ENCODE data around the gene CFAP53. TPM values are rescaled to one million over a fixed set of nuclear protein-coding genes. Genes with fewer than 3 reads are reported as not detected.

Gene CFAP53
- total and polyA plus RNA-seq, 2 of the 13 experiments (the other 11 are each of a cell fraction or from before 2014, with no cell fraction given), result 0.05 to 0.07 TPM

GRCh38 chr18:50281295-50281971 lies 15.1 kb upstream of the CFAP53 start, which contains the start of gene MBD1 (continued):
- peak; percentile 71; the same call in 1 of the 2 replicates for TF ChIP-seq RXRA (CRISPR knock-in tag; IDR thresholded peaks at IDR 0.05)
- no peak for TF ChIP-seq ZNF274 (CRISPR knock-in tag; IDR thresholded peaks at IDR 0.05)
- no peak for TF ChIP-seq ZBTB34 (CRISPR knock-in tag; IDR thresholded peaks at IDR 0.05)
- TF ChIP-seq RFX1 (IDR thresholded peaks at IDR 0.05), result no peak
- peak; percentile 44; the same call in 1 of the 2 replicates for TF ChIP-seq NCOA2 (CRISPR knock-in tag; IDR thresholded peaks at IDR 0.05)
- no peak for TF ChIP-seq ZNF558 (CRISPR knock-in tag; IDR thresholded peaks at IDR 0.05; ENCODE audit: borderline replicate concordance)
- TF ChIP-seq FOXA1 (IDR thresholded peaks at IDR 0.05), result no peak
- TF ChIP-seq FOXA1 (CRISPR knock-in tag; IDR thresholded peaks at IDR 0.05), result 0 out of 2 replicates have a peak, but pooled peaks have one; percentile 20
- TF ChIP-seq SCMH1 (CRISPR knock-in tag; IDR thresholded peaks at IDR 0.05; ENCODE audit: borderline replicate concordance), result no peak
- no peak for TF ChIP-seq ZNF563 (CRISPR knock-in tag; IDR thresholded peaks at IDR 0.05)
- 0 out of 2 replicates have a peak, but pooled peaks have one; percentile 14 for TF ChIP-seq ZNF513 (CRISPR knock-in tag; conservative IDR thresholded peaks at IDR 0.05)
- TF ChIP-seq MNT (IDR thresholded peaks at IDR 0.05), result peak; percentile 49
- TF ChIP-seq NR2F6 (IDR thresholded peaks at IDR 0.05), result no peak
- TF ChIP-seq NR2F6 (CRISPR knock-in tag; IDR thresholded peaks at IDR 0.05), result peak; percentile 12
- TF ChIP-seq MEIS2 (CRISPR knock-in tag; IDR thresholded peaks at IDR 0.05), result peak; percentile 79; the same call in 1 of the 2 replicates
- no peak for TF ChIP-seq ZNF484 (CRISPR knock-in tag; IDR thresholded peaks at IDR 0.05; ENCODE audit: borderline replicate concordance, low read depth)
- no peak for TF ChIP-seq LCORL (IDR thresholded peaks at IDR 0.05)
- TF ChIP-seq LCORL (CRISPR knock-in tag; IDR thresholded peaks at IDR 0.05), result peak; percentile 82
- TF ChIP-seq, protein P1, sequence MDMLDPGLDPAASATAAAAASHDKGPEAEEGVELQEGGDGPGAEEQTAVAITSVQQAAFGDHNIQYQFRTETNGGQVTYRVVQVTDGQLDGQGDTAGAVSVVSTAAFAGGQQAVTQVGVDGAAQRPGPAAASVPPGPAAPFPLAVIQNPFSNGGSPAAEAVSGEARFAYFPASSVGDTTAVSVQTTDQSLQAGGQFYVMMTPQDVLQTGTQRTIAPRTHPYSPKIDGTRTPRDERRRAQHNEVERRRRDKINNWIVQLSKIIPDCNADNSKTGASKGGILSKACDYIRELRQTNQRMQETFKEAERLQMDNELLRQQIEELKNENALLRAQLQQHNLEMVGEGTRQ (IDR thresholded peaks at IDR 0.05; ENCODE audit: low read depth, low read length), result no peak
- TF ChIP-seq, protein P1 (CRISPR knock-in tag; IDR thresholded peaks at IDR 0.05; ENCODE audit: borderline replicate concordance), result no peak; the same call in 1 of the 2 replicates
- TF ChIP-seq ZNF782 (CRISPR knock-in tag; IDR thresholded peaks at IDR 0.05; ENCODE audit: borderline replicate concordance), result peak; percentile 16; the same call in 1 of the 2 replicates
